OCI-LY3 (cell line): Measurements from ENCODE around the gene GSX2.

ENCODE experiments used
- H2AFZ ChIP-seq: fragments of 200-600, 300-600 bp; shearing (Covaris generic); 2 replicates; pipeline ENCODE4 v1.6.0; 2014; ENCODE audit warnings: antibody characterized with exemption, low read depth, low read length
- H3K27ac ChIP-seq: fragments of 200-600, 300-600 bp; sonication (generic); 2 replicates; pipeline ENCODE4 v1.5.1; 2014; ENCODE audit warnings: mild to moderate bottlenecking, low read length, moderate library complexity, mixed read lengths
- H3K27me3 ChIP-seq: fragments of 200-600, 300-600 bp; sonication (generic); 2 replicates; pipeline ENCODE4 v1.6.1; 2014; ENCODE audit warnings: low read depth, low read length, mixed read lengths
- H3K36me3 ChIP-seq: fragments of 200-600, 300-600 bp; sonication (generic); replicated peaks from 2 replicates; pipeline ENCODE3; 2014; ENCODE audit warnings: low read depth, low read length, mixed read lengths
- H3K4me1 ChIP-seq: fragments of 300-600, 200-600 bp; sonication (generic); 2 replicates; pipeline ENCODE4 v1.6.1; 2014; ENCODE audit warnings: low read length, mixed read lengths
- H3K4me2 ChIP-seq: fragments of 200-600, 300-600 bp; sonication (generic); 2 replicates; pipeline ENCODE4 v1.6.1; 2014; ENCODE audit warnings: low read length, mixed read lengths
- H3K4me3 ChIP-seq: fragments of 300-600, 200-600 bp; sonication (generic); 2 replicates; pipeline ENCODE4 v1.5.1; 2014; ENCODE audit warnings: antibody characterized with exemption, mild to moderate bottlenecking, low read length, moderate library complexity
- H3K79me2 ChIP-seq: fragments of 300-600, 200-600 bp; shearing (Covaris generic); 2 replicates; pipeline ENCODE4 v1.6.1; 2014; ENCODE audit warnings: mild to moderate bottlenecking, low read length, mixed read lengths
- H3K9ac ChIP-seq: fragments of 300-600, 200-600 bp; shearing (Covaris generic); 2 replicates; pipeline ENCODE4 v1.6.0; 2014; ENCODE audit warnings: mild to moderate bottlenecking, low read length, moderate library complexity
- H3K9me3 ChIP-seq: fragments of 200-600, 300-600 bp; shearing (Covaris generic); 2 replicates; pipeline ENCODE4 v1.6.1; 2014; ENCODE audit warnings: low read length, mixed read lengths; ENCODE audit not compliant: insufficient read depth
- H4K20me1 ChIP-seq: fragments of 200-600, 300-600 bp; sonication (generic); 2 replicates; pipeline ENCODE4 v1.6.1; 2016; ENCODE audit warnings: low read length, mixed read lengths; ENCODE audit not compliant: insufficient read depth
- EZH2phosphoT487 ChIP-seq: fragments of 200-600 bp; shearing (Covaris generic); IDR thresholded peaks from 2 replicates; pipeline ENCODE4 v1.6.1; 2018; ENCODE audit warnings: antibody characterized with exemption, mixed run types, low read depth
- TF ChIP-seq, protein P1 (sequence below): fragments of 200-600, 300-600 bp; sonication (generic); IDR thresholded peaks from 2 replicates; pipeline ENCODE4 v1.5.1; 2014; ENCODE audit warnings: antibody characterized with exemption, low read length, low read depth

Gene GSX2

DNA sequence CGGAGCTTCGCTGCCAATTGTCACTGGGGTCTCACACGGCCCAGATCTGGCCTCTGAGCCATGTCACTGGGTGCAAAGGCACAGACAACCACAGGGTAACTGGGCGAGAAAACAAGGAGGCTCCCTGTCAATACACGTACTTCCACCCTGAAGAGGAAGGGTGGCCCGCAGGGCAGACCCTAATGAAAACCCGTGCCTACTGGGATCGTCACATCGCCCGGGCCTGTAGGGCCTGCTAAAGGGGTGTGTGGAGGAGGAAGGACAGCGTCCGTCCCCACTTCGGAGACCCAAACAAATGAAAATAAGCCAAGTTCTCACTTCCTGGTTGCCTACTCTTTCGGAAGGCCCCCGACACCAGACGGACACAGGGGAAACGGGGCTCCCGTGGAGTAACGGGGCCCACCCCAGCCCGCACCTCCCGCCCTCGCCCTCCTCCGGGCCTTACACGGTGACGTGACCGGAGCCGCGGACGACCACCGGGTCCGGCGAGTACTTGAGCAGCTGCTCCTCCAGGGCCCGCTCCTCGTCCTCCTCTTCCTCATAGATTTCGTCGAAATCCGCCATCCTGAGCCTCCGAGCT is 36.1 kb upstream of the GSX2 start:
- H3K9me3 ChIP-seq, result no peaks in the 10 kb centered on the region
- no peaks in the 10 kb centered on the region for H3K27me3 ChIP-seq
- H3K36me3 ChIP-seq, result no peaks in the 10 kb centered on the region
- H3K4me2 ChIP-seq, result peak overlapping the region; percentile 83
- TF ChIP-seq EZH2phosphoT487, result no peak
- TF ChIP-seq, protein P1, sequence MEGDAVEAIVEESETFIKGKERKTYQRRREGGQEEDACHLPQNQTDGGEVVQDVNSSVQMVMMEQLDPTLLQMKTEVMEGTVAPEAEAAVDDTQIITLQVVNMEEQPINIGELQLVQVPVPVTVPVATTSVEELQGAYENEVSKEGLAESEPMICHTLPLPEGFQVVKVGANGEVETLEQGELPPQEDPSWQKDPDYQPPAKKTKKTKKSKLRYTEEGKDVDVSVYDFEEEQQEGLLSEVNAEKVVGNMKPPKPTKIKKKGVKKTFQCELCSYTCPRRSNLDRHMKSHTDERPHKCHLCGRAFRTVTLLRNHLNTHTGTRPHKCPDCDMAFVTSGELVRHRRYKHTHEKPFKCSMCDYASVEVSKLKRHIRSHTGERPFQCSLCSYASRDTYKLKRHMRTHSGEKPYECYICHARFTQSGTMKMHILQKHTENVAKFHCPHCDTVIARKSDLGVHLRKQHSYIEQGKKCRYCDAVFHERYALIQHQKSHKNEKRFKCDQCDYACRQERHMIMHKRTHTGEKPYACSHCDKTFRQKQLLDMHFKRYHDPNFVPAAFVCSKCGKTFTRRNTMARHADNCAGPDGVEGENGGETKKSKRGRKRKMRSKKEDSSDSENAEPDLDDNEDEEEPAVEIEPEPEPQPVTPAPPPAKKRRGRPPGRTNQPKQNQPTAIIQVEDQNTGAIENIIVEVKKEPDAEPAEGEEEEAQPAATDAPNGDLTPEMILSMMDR, result no peak
- peak overlapping the region; percentile 87 for H3K4me3 ChIP-seq
- H3K79me2 ChIP-seq, result peaks cover 58% of the 10 kb centered on the region
- peaks cover 14% of the 10 kb centered on the region for H3K4me1 ChIP-seq
- H3K9ac ChIP-seq, result peak overlapping the region; percentile 97
- peaks cover 37% of the 10 kb centered on the region for H4K20me1 ChIP-seq
- peak overlapping the region; percentile 78 for H2AFZ ChIP-seq
- H3K27ac ChIP-seq, result peak overlapping the region; percentile 72

DNA sequence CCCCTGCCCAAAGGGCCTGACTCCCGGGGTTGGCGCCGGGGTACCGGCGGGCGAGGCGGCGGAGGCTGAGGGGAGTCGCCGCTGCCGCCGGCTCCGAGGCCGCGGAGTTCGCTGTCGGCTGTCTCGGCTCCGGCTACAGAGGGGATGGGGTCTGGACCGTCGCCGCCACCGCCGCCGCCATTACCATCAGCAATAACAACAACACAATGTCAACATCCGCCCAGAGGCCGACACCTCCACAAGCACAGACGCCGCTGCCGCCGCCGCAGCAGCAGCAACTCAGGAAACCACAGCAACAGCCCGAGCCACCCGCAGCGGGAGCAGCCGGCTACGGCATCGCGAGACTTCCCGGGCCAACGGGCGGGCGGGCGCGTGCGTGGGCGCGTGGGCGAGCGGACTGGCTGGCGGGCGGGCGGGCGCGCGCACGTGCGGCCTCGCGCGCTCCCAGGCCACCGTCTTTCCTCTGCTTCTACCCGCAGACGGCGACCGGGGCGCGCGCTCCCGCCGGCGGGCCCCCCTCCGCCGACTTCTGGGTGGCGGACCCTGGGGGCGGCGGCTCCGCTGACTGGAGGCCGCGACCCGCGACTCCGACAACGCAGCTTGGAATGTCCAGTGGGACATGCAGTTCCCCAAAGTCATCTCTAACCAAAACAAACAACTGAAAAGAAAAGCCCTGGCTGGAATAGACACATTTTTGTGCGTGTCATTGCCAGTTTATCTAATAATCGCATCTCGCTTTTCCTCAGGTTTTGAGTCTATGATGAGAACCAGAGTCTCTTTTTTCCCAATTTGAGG is 35.4 kb upstream of the GSX2 start, which contains the start of gene CHIC2:
Gene CHIC2 (minus strand): TSS at position 289 of the 795 bp plus-strand sequence. CDS start 305 bp downstream, outside the sequence.
- H4K20me1 ChIP-seq, result peaks cover 32% of the 10 kb centered on the region
- H3K9ac ChIP-seq, result peak within 1 kb of the TSS; percentile 97
- H3K4me3 ChIP-seq, result peak within 1 kb of the TSS; percentile 87
- peaks cover 51% of the 10 kb centered on the region for H3K79me2 ChIP-seq
- peaks cover 14% of the 10 kb centered on the region for H3K4me1 ChIP-seq
- peak within 1 kb of the TSS; percentile 72 for H3K27ac ChIP-seq
- H3K36me3 ChIP-seq, result no peaks in the 10 kb centered on the region
- TF ChIP-seq, protein P1, result no peak
- no peak for TF ChIP-seq EZH2phosphoT487
- H3K9me3 ChIP-seq, result no peaks in the 10 kb centered on the region
- H3K4me2 ChIP-seq, result peak within 1 kb of the TSS; percentile 93
- H2AFZ ChIP-seq, result peak within 1 kb of the TSS; percentile 99
- H3K27me3 ChIP-seq, result no peaks in the 10 kb centered on the region

GRCh38 chr4:54065282-54066087 is 34.5 kb upstream of the GSX2 start:
- Histone ChIP-seq H2AFZ (peak overlapping the region; percentile 99), H3K9ac (peak overlapping the region; percentile 87), H3K4me3 (peak overlapping the region; percentile 87), H3K79me2 (peaks cover 42% of the 10 kb centered on the region), H3K4me1 (peaks cover 14% of the 10 kb centered on the region), H3K4me2 (peak overlapping the region; percentile 93), H3K27me3 (no peaks in the 10 kb centered on the region), H4K20me1 (peaks cover 24% of the 10 kb centered on the region), H3K9me3 (no peaks in the 10 kb centered on the region), H3K27ac (no peak overlapping the region), H3K36me3 (no peaks in the 10 kb centered on the region)
- TF ChIP-seq, protein P1, result no peak
- no peak for TF ChIP-seq EZH2phosphoT487

DNA sequence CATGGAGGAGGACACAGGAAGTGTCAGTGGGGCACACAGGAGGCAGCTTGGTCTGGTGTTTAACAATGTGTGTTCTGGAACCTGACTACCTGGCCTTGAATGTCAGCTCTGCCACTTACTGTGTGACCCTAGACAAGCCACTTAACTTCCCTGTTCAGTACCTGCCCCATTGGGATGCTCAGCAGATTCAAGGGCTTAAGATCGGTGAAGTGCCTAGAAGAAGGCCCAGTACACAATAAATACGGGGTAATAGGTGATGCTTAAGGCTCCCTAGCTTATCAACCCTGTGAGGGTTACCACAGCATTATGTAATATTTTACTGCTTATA is 33.9 kb upstream of the GSX2 start:
- H3K9me3 ChIP-seq, result no peaks in the 10 kb centered on the region
- H2AFZ ChIP-seq, result peak overlapping the region; percentile 99; the same call in 1 of the 2 replicates
- H3K4me1 ChIP-seq, result peaks cover 14% of the 10 kb centered on the region
- peaks cover 36% of the 10 kb centered on the region for H3K79me2 ChIP-seq
- no peaks in the 10 kb centered on the region for H3K27me3 ChIP-seq
- H3K4me3 ChIP-seq, result no peak overlapping the region
- H4K20me1 ChIP-seq, result peaks cover 18% of the 10 kb centered on the region
- H3K4me2 ChIP-seq, result no peak overlapping the region
- no peak overlapping the region for H3K9ac ChIP-seq
- H3K36me3 ChIP-seq, result no peaks in the 10 kb centered on the region
- H3K27ac ChIP-seq, result no peak overlapping the region
- no peak for TF ChIP-seq EZH2phosphoT487
- TF ChIP-seq, protein P1, result no peak
